GM23248 (cell line): ENCODE data around the gene DENND1A. TPM values are rescaled to one million over a fixed set of nuclear protein-coding genes. Genes with fewer than 3 reads are reported as not detected.
A peak's percentile ranks its signal among the peaks of the same experiment; 100 is the strongest.

ENCODE experiments used
- DNase-seq: peaks from one replicate; pipeline ENCODE4 v3.0.0-alpha.2; 2015
- H2AFZ ChIP-seq: fragments of 200-600 bp; sonication (generic); 2 replicates; pipeline ENCODE4 v1.6.1; 2016; ENCODE audit warnings: antibody characterized with exemption
- H3F3A ChIP-seq: fragments of 200-600 bp; sonication (generic); 2 replicates; pipeline ENCODE4 v1.6.1; 2016; ENCODE audit warnings: mild to moderate bottlenecking, antibody characterized with exemption, mixed run types; ENCODE audit not compliant: insufficient read depth
- H3K27ac ChIP-seq: fragments of 200-600 bp; sonication (generic); 2 replicates; pipeline ENCODE4 v1.5.1; 2016; ENCODE audit warnings: mild to moderate bottlenecking
- H3K27me3 ChIP-seq: fragments of 200-600 bp; sonication (generic); replicated peaks from 2 replicates; pipeline ENCODE4 v1.6.1; 2016; ENCODE audit warnings: mild to moderate bottlenecking; ENCODE audit not compliant: insufficient read depth
- H3K36me3 ChIP-seq: fragments of 200-600 bp; sonication (generic); 2 replicates; pipeline ENCODE4 v1.6.1; 2016; ENCODE audit warnings: low read depth, mild to moderate bottlenecking
- H3K4me1 ChIP-seq: fragments of 200-600 bp; sonication (generic); 2 replicates; pipeline ENCODE4 v1.6.1; 2016; ENCODE audit warnings: mild to moderate bottlenecking; ENCODE audit not compliant: insufficient read depth
- H3K4me2 ChIP-seq: fragments of 200-600 bp; sonication (generic); one replicate; pipeline ENCODE4 v1.6.1; 2016; ENCODE audit warnings: mild to moderate bottlenecking; ENCODE audit not compliant: unreplicated experiment
- H3K4me3 ChIP-seq: fragments of 200-600 bp; sonication (generic); 2 replicates; pipeline ENCODE4 v1.5.1; 2016; ENCODE audit warnings: mild to moderate bottlenecking
- H3K79me2 ChIP-seq: fragments of 200-600 bp; sonication (generic); 2 replicates; pipeline ENCODE4 v1.6.1; 2016; ENCODE audit warnings: mild to moderate bottlenecking; ENCODE audit not compliant: insufficient read depth
- H3K9ac ChIP-seq: fragments of 200-600 bp; sonication (generic); 2 replicates; pipeline ENCODE4 v1.6.1; 2016; ENCODE audit warnings: mild to moderate bottlenecking
- H3K9me2 ChIP-seq: fragments of 200-600 bp; sonication (generic); 2 replicates; pipeline ENCODE4 v1.6.1; 2016; ENCODE audit warnings: mixed run types, mild to moderate bottlenecking, moderate library complexity; ENCODE audit not compliant: insufficient read depth
- H3K9me3 ChIP-seq: fragments of 200-600 bp; sonication (generic); one replicate; pipeline ENCODE4 v1.6.1; 2017; ENCODE audit warnings: low read depth
- H4K20me1 ChIP-seq: fragments of 200-600 bp; sonication (generic); 2 replicates; pipeline ENCODE4 v1.6.0; 2016; ENCODE audit not compliant: insufficient read depth
- EZH2 ChIP-seq: fragments of 200-600 bp; sonication (generic); IDR thresholded peaks from 2 replicates; pipeline ENCODE4 v1.6.1; 2018; ENCODE audit warnings: antibody characterized with exemption, mild to moderate bottlenecking; ENCODE audit not compliant: insufficient read depth, poor library complexity, severe bottlenecking
- EZH2phosphoT487 ChIP-seq: fragments of 200-600 bp; sonication (generic); IDR thresholded peaks from 2 replicates; pipeline ENCODE4 v1.6.1; 2018; ENCODE audit warnings: antibody characterized with exemption, moderate library complexity, mild to moderate bottlenecking, low read depth; ENCODE audit not compliant: insufficient read depth
- WGBS, 2 experiments: methylation state at CpG; one replicate each; pipeline ENCODE4 v1.1.6; 2015 to 2017; ENCODE audit warnings: low lambda C conversion rate in 2 of 2, low coverage in 1 of 2; ENCODE audit errors: missing lambda C conversion rate in 2 of 2; 5-methylcytosine and 5-hydroxymethylcytosine counted together
- in situ Hi-C: fragments of 300-500 bp; cut with MboI; formaldehyde crosslinking; loops from 2 replicates; pipeline ENCODE4 v1.15.0; 2020
- polyA plus RNA-seq: library from polyadenylated mRNA; unstranded; fragments of >200 nt; fragmentation: Nextera tagmentation; extraction: Ambion mirVana; gene quantifications from 2 replicates; pipeline ENCODE4 v1.2.1, GENCODE V29; 2016
- total RNA-seq: library from RNA; depleted of rRNA; stranded (reverse); fragments of >200 nt; shearing (Covaris generic); gene quantifications from 2 replicates; pipeline ENCODE4 v1.2.3, GENCODE V29; 2014

DENND1A gene
- total and polyA plus RNA-seq, 2 experiments from 2014 or later: 13.2 to 16.4 TPM

- Histone ChIP-seq H3F3A (no peaks in the 10 kb centered on the region), H3K9ac (no peak overlapping the region), H3K4me1 (peaks cover 10% of the 10 kb centered on the region), H3K9me3 (no peaks in the 10 kb centered on the region), H3K4me2 (no peak overlapping the region), H3K4me3 (no peak overlapping the region), H4K20me1 (no peaks in the 10 kb centered on the region), H3K27ac (no peak overlapping the region), H3K9me2 (no peaks in the 10 kb centered on the region), H3K79me2 (no peaks in the 10 kb centered on the region), H3K36me3 (no peaks in the 10 kb centered on the region), H2AFZ (no peak overlapping the region), H3K27me3 (peaks cover 11% of the 10 kb centered on the region)
- in situ Hi-C loops: loop anchor here (5.0 kb wide), 1 partner anchor 265 kb away; no protein-coding TSS in a partner anchor
- no peak for TF ChIP-seq EZH2
- TF ChIP-seq EZH2phosphoT487: no peak
- peak; percentile 30 for DNase-seq
- 40 to 53% methylated on average over 12 of the region's 12 CpGs for WGBS, 2 experiments
Measured at GRCh38 chr9:123347289-123348060, 582.5 kb downstream of the DENND1A start.

GRCh38 chr9:123346826-123347225 lies 583.1 kb downstream of the DENND1A start:
- no peak for DNase-seq
- no peak overlapping the region for H2AFZ ChIP-seq
- in situ Hi-C loops: loop anchor here (5.0 kb wide), 1 partner anchor 265 kb away; no protein-coding TSS in a partner anchor

GRCh38 chr9:123346026-123346425 lies 583.9 kb downstream of the DENND1A start:
- Histone ChIP-seq H3K4me1 (peaks cover 10% of the 10 kb centered on the region), H4K20me1 (no peaks in the 10 kb centered on the region), H3F3A (no peaks in the 10 kb centered on the region), H3K9me2 (no peaks in the 10 kb centered on the region), H2AFZ (no peak overlapping the region), H3K27ac (no peak overlapping the region), H3K4me3 (no peak overlapping the region), H3K27me3 (0 out of 2 replicates have a peak, but pooled peaks cover 5% of the 10 kb centered on the region), H3K9me3 (no peaks in the 10 kb centered on the region), H3K79me2 (no peaks in the 10 kb centered on the region), H3K36me3 (no peaks in the 10 kb centered on the region), H3K9ac (no peak overlapping the region), H3K4me2 (no peak overlapping the region)
- in situ Hi-C loops: loop anchor here (5.0 kb wide), 1 partner anchor 264 kb away; no protein-coding TSS in a partner anchor
- DNase-seq: no peak
- WGBS, 2 experiments: 73 to 79% methylated on average over 9 of the region's 9 CpGs
- TF ChIP-seq EZH2: no peak
- no peak for TF ChIP-seq EZH2phosphoT487

More at GRCh38 chr9:123346826-123347225, 583.1 kb downstream of the DENND1A start:
- H3F3A ChIP-seq: no peaks in the 10 kb centered on the region
- TF ChIP-seq EZH2 (no peak), EZH2phosphoT487 (no peak)
- no peaks in the 10 kb centered on the region for H3K9me2 ChIP-seq
- peaks cover 11% of the 10 kb centered on the region; the same call in 1 of the 2 replicates for H3K27me3 ChIP-seq
- no peak overlapping the region for H3K4me3 ChIP-seq
- no peaks in the 10 kb centered on the region for H3K9me3 ChIP-seq
- H4K20me1 ChIP-seq: no peaks in the 10 kb centered on the region
- WGBS, 2 experiments: 94 to 100% methylated on average over 3 of the region's 3 CpGs
- H3K9ac ChIP-seq: no peak overlapping the region
- H3K36me3 ChIP-seq: no peaks in the 10 kb centered on the region
- H3K4me1 ChIP-seq: peaks cover 10% of the 10 kb centered on the region
- H3K27ac ChIP-seq: no peak overlapping the region
- H3K4me2 ChIP-seq: no peak overlapping the region
- no peaks in the 10 kb centered on the region for H3K79me2 ChIP-seq

- Histone ChIP-seq H3K36me3 (no peaks in the 10 kb centered on the region), H3K9me2 (no peaks in the 10 kb centered on the region), H3F3A (no peaks in the 10 kb centered on the region), H3K27ac (no peak overlapping the region), H3K4me1 (peaks cover 10% of the 10 kb centered on the region), H4K20me1 (no peaks in the 10 kb centered on the region), H3K4me3 (no peak overlapping the region), H2AFZ (no peak overlapping the region), H3K79me2 (no peaks in the 10 kb centered on the region), H3K9me3 (no peaks in the 10 kb centered on the region), H3K27me3 (0 out of 2 replicates have a peak, but pooled peaks cover 4% of the 10 kb centered on the region), H3K4me2 (no peak overlapping the region), H3K9ac (no peak overlapping the region)
- DNase-seq: no peak
- TF ChIP-seq EZH2 (no peak), EZH2phosphoT487 (no peak)
- WGBS, 2 experiments: 54 to 65% methylated on average over 6 of the region's 6 CpGs
- in situ Hi-C loops: loop anchor here (5.0 kb wide), 1 partner anchor 263 kb away; no protein-coding TSS in a partner anchor
Measured at GRCh38 chr9:123345567-123345955, 584.4 kb downstream of the DENND1A start.
